Natural killer cell (primary cell): ENCODE results near the gene PATJ. TPM values are rescaled to one million over a fixed set of nuclear protein-coding genes. Genes with fewer than 3 reads are reported as not detected.

ENCODE experiments used
- ATAC-seq, 3 donors: fragments of 150-1000 bp in 2 of 3; fragments of 200-7000 bp in 1 of 3; cut with Tn5 transposase; 1 replicate in 1 of 3; 2 replicates in 2 of 3; pipeline ENCODE4 v1.10.0; 2021; ENCODE audit warnings: mild to moderate bottlenecking in 2 of 3, moderate library complexity in 2 of 3
- DNase-seq, 2 donors: peaks; one replicate each; pipeline versions ENCODE4 v3.0.0 to v3.0.0-alpha.2; 2013 to 2021; ENCODE audit warnings: mixed read lengths in 1 of 2
- H3K27ac ChIP-seq: one replicate; pipeline ENCODE4 v1.5.1; 2013; ENCODE audit warnings: mild to moderate bottlenecking, low read length
- H3K27me3 ChIP-seq: one replicate; pipeline ENCODE4 v1.6.1; 2013; ENCODE audit warnings: low read length; ENCODE audit not compliant: control insufficient read depth, insufficient read depth
- H3K36me3 ChIP-seq: one replicate; pipeline ENCODE4 v1.6.1; 2013; ENCODE audit warnings: low read length; ENCODE audit not compliant: control insufficient read depth, insufficient read depth
- H3K4me1 ChIP-seq: one replicate; pipeline ENCODE4 v1.6.1; 2013; ENCODE audit warnings: low read length; ENCODE audit not compliant: control insufficient read depth, insufficient read depth
- H3K4me3 ChIP-seq: one replicate; pipeline ENCODE4 v1.5.1; 2013; ENCODE audit warnings: low read length
- H3K9me3 ChIP-seq: one replicate; pipeline ENCODE4 v1.6.1; 2013; ENCODE audit warnings: low read length; ENCODE audit not compliant: control insufficient read depth, insufficient read depth
- H3K27ac Mint-ChIP-seq, 2 donors: one replicate each; pipeline ENCODE4 v1.8.0; 2022; ENCODE audit warnings: mild to moderate bottlenecking in 2 of 2, mixed read lengths in 2 of 2, moderate library complexity in 1 of 2
- H3K27me3 Mint-ChIP-seq, 2 donors: one replicate each; pipeline ENCODE4 v1.8.0; 2022; ENCODE audit warnings: low read depth in 2 of 2, mixed read lengths in 2 of 2
- H3K36me3 Mint-ChIP-seq: one replicate; pipeline ENCODE4 v1.8.0; 2022; ENCODE audit warnings: mixed read lengths
- H3K4me1 Mint-ChIP-seq, 2 donors: one replicate each; pipeline ENCODE4 v1.8.0; 2022; ENCODE audit warnings: mixed read lengths in 2 of 2
- H3K4me3 Mint-ChIP-seq: one replicate; pipeline ENCODE4 v1.8.0; 2022; ENCODE audit warnings: mild to moderate bottlenecking, moderate library complexity, mixed read lengths
- H3K9me3 Mint-ChIP-seq, 2 donors: one replicate each; pipeline ENCODE4 v1.8.0; 2022; ENCODE audit warnings: mixed read lengths in 2 of 2
- WGBS: methylation state at CpG from one replicate; pipeline ENCODE4 v1.1.7; 2013; ENCODE audit warnings: missing lambda C conversion rate; ENCODE audit not compliant: insufficient coverage; 5-methylcytosine and 5-hydroxymethylcytosine counted together
- intact Hi-C: fragments of 100-400 bp; cut with micrococcal nuclease; formaldehyde crosslinking; loops from one replicate; pipeline ENCODE4 v1.14.2; 2022
- total RNA-seq, 4 donors: library from RNA; stranded (reverse); fragments of 120-200 nt in 1 of 4; gene quantifications; one replicate each; pipeline versions ENCODE4 v1.2.3 to v1.2.4, GENCODE V29; 2013 to 2022
- TF ChIP-seq, protein P1 (sequence below): fragments of 200-600 bp; IDR thresholded peaks from one replicate; pipeline ENCODE4 v1.8.0; 2022; ENCODE audit warnings: antibody characterized with exemption

Gene PATJ
- total RNA-seq, 3 donors from 2014 or later (not counting 1 experiment from before 2014, with no cell fraction given), result 15.0 to 18.5 (median 16.7) TPM

DNA sequence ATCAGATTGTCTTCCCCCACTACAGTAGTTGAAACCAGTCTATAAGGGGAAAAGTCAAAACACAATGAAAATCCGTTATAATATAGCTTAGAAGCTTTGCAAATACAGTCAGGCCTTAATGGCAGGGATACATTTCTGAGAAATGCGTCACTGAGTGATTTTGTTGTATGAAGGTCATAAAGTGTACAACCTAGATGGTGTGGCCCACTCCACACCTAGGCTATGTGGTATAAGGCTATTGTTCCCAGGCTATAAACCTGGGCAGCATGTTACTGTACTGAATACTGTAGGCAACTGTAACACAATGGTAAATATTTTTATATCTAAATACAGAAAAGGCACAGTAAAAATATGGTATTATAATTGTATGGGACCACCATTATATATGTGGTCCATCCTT, 264.4 kb downstream of the PATJ start:
- intact Hi-C loops, result no loop called here
- H3K4me3 Mint-ChIP-seq, result no peak overlapping the region
- TF ChIP-seq, protein P1, sequence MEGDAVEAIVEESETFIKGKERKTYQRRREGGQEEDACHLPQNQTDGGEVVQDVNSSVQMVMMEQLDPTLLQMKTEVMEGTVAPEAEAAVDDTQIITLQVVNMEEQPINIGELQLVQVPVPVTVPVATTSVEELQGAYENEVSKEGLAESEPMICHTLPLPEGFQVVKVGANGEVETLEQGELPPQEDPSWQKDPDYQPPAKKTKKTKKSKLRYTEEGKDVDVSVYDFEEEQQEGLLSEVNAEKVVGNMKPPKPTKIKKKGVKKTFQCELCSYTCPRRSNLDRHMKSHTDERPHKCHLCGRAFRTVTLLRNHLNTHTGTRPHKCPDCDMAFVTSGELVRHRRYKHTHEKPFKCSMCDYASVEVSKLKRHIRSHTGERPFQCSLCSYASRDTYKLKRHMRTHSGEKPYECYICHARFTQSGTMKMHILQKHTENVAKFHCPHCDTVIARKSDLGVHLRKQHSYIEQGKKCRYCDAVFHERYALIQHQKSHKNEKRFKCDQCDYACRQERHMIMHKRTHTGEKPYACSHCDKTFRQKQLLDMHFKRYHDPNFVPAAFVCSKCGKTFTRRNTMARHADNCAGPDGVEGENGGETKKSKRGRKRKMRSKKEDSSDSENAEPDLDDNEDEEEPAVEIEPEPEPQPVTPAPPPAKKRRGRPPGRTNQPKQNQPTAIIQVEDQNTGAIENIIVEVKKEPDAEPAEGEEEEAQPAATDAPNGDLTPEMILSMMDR, result no peak
- peaks cover 0 to 2% of the 10 kb centered on the region in 2 donors for H3K9me3 Mint-ChIP-seq
- WGBS, result 98% methylated on average over 2 of the region's 2 CpGs
- H3K27ac Mint-ChIP-seq, result no peak overlapping the region
- ATAC-seq (no peak), DNase-seq (no peak)
- no peaks in the 10 kb centered on the region for H3K9me3 ChIP-seq
- H3K4me1 Mint-ChIP-seq, result no peaks in the 10 kb centered on the region
- H3K36me3 Mint-ChIP-seq, result no peaks in the 10 kb centered on the region
- no peak overlapping the region for H3K4me3 ChIP-seq
- no peak overlapping the region for H3K27ac ChIP-seq
- H3K4me1 ChIP-seq, result no peaks in the 10 kb centered on the region
- no peaks in the 10 kb centered on the region for H3K27me3 Mint-ChIP-seq
- no peaks in the 10 kb centered on the region for H3K27me3 ChIP-seq
- no peaks in the 10 kb centered on the region for H3K36me3 ChIP-seq

GRCh38 chr1:62011006-62011405, 268.7 kb downstream of the PATJ start:
- TF ChIP-seq, protein P1, result no peak
- Histone ChIP-seq H3K4me1 (no peaks in the 10 kb centered on the region), H3K27ac (no peak overlapping the region), H3K36me3 (no peaks in the 10 kb centered on the region), H3K27me3 (no peaks in the 10 kb centered on the region), H3K9me3 (no peaks in the 10 kb centered on the region), H3K4me3 (no peak overlapping the region)
- peaks cover 0 to 2% of the 10 kb centered on the region in 2 donors for H3K9me3 Mint-ChIP-seq
- ATAC-seq (no peak), DNase-seq (no peak)
- no peak overlapping the region for H3K27ac Mint-ChIP-seq
- no peaks in the 10 kb centered on the region for H3K4me1 Mint-ChIP-seq
- H3K36me3 Mint-ChIP-seq, result no peaks in the 10 kb centered on the region
- intact Hi-C loops, result no loop called here
- no peaks in the 10 kb centered on the region for H3K27me3 Mint-ChIP-seq
- 97% methylated on average over 4 of the region's 4 CpGs for WGBS
- H3K4me3 Mint-ChIP-seq, result no peak overlapping the region

DNA sequence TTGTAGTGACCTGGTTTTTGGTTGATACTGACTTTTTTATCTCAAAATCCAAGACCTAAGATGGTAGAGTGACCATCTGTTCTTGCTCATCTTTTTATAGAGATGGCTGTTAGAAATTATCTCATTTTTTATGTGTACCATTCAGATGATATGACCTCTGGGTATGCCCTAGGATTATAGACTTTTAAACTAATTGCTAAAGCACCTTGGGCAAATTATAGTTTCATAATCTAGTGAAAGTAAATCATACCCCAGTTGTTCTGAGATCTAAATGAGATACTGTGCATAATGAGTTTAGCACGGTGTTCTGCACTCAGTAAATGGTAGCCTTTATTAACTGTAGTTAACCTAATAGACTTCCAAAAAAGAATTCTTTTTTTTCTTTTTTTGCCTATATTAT, 269.8 kb downstream of the PATJ start:
- Histone ChIP-seq H3K4me1 (no peaks in the 10 kb centered on the region), H3K9me3 (no peaks in the 10 kb centered on the region), H3K27ac (no peak overlapping the region), H3K4me3 (no peak overlapping the region), H3K27me3 (no peaks in the 10 kb centered on the region), H3K36me3 (no peaks in the 10 kb centered on the region)
- no peak overlapping the region for H3K27ac Mint-ChIP-seq
- peaks cover 0 to 2% of the 10 kb centered on the region in 2 donors for H3K9me3 Mint-ChIP-seq
- H3K4me3 Mint-ChIP-seq, result no peak overlapping the region
- DNase-seq (no peak), ATAC-seq (no peak)
- H3K36me3 Mint-ChIP-seq, result no peaks in the 10 kb centered on the region
- no peaks in the 10 kb centered on the region for H3K4me1 Mint-ChIP-seq
- TF ChIP-seq, protein P1, result no peak
- no peaks in the 10 kb centered on the region for H3K27me3 Mint-ChIP-seq
- intact Hi-C loops, result no loop called here
- no CpG with 5 or more reads among the region's 1 CpG for WGBS

DNA sequence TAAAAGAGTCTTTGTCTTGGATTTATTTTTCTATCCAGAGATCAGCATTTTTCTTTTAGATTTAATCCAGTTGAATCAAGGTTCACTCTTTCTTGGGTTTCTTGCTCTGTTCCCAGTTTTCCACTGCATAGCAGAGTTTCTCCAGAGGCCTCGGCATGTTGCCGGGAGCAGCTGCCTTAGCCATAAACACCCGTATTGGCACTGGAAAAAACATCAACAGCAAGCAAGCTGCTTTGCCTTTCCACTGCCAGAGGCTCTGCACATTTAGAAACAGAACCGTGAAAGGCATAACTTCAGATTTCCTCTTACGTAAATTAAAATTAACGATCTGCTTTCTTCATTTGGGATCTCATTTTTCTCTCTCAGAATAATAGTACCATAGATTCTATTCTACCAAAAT, 270.6 kb downstream of the PATJ start:
- Histone ChIP-seq H3K36me3 (no peaks in the 10 kb centered on the region), H3K27ac (no peak overlapping the region), H3K27me3 (no peaks in the 10 kb centered on the region), H3K4me1 (no peaks in the 10 kb centered on the region), H3K4me3 (no peak overlapping the region), H3K9me3 (no peaks in the 10 kb centered on the region)
- Mint-ChIP-seq H3K4me3 (no peak overlapping the region), H3K27me3 (no peaks in the 10 kb centered on the region), H3K9me3 (peaks cover 0 to 2% of the 10 kb centered on the region in 2 donors), H3K4me1 (no peaks in the 10 kb centered on the region), H3K27ac (no peak overlapping the region), H3K36me3 (no peaks in the 10 kb centered on the region)
- WGBS, result 97% methylated on average over 6 of the region's 6 CpGs
- DNase-seq (no peak), ATAC-seq (no peak)
- TF ChIP-seq, protein P1, result no peak
- intact Hi-C loops, result no loop called here
